ENCODE measurements around the gene ALOX15B.

DNA sequence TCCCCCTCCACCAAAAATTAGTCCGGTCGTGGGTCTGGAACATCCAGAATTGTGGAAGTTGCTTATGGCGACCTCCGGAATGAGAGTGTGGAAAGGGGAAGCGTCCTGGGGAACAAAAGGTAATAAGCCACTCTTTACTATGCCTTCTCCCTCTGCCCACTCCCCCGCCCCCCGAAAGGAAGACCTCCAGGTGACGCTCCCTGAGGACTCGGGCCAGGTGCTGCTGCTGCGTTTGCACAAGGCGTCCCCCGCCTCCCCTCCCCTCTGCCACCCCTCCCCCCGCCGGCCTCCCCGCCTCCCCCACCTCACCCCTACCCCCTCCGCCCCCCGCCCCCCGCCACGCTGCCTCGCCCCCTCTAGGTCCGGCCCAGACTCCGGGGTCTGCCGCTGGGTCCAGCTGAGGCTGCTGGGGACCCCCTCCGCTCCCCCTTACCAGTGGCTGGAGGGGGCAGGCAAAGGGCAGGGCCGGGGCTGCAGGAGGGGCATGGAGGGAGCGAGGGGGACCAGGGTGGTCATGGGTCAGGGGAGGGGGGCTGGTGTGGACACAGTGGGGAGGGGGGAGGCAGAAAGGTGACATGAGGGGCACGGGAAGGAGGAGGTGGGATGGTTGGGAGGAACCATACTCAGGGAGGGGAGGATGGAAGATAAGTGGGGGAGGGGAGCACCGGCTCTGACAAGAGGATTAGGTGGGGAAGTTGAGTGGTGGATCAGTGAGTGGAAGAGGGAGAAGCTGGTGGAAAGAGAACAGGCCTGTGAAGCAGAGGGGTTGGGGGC is 25.1 kb downstream of the ALOX15B start:
- TF ChIP-seq, protein P1, sequence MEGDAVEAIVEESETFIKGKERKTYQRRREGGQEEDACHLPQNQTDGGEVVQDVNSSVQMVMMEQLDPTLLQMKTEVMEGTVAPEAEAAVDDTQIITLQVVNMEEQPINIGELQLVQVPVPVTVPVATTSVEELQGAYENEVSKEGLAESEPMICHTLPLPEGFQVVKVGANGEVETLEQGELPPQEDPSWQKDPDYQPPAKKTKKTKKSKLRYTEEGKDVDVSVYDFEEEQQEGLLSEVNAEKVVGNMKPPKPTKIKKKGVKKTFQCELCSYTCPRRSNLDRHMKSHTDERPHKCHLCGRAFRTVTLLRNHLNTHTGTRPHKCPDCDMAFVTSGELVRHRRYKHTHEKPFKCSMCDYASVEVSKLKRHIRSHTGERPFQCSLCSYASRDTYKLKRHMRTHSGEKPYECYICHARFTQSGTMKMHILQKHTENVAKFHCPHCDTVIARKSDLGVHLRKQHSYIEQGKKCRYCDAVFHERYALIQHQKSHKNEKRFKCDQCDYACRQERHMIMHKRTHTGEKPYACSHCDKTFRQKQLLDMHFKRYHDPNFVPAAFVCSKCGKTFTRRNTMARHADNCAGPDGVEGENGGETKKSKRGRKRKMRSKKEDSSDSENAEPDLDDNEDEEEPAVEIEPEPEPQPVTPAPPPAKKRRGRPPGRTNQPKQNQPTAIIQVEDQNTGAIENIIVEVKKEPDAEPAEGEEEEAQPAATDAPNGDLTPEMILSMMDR (conservative IDR thresholded peaks at IDR 0.05; ENCODE audit: low read length): no peak
- no peak for TF ChIP-seq EZH2phosphoT487 (IDR thresholded peaks at IDR 0.05; ENCODE audit: borderline replicate concordance)

Data from Loucy (cell line).